Measurements from ENCODE around the gene SCOC. TPM values are rescaled to one million over a fixed set of nuclear protein-coding genes. Genes with fewer than 3 reads are reported as not detected.
"Not testable (repeated sequence)": the region's sequence is repeated elsewhere in the genome, so short reads cannot be mapped to it uniquely, and the experiment has no call there.

Gene SCOC
- total RNA-seq, 4 donors from 2014 or later, result 39.8 to 64.4 (median 55.0) TPM

- no peak for TF ChIP-seq POLR2AphosphoS5 (IDR thresholded peaks at IDR 0.05)
- TF ChIP-seq POLR2A (IDR thresholded peaks at IDR 0.05; ENCODE audit: low read depth), result no peak
- TF ChIP-seq EP300 (IDR thresholded peaks at IDR 0.05), result no peak
- no peak for TF ChIP-seq CTCF (IDR thresholded peaks at IDR 0.05)
- WGBS, result 96% methylated on average over 1 of the region's 1 CpG
- no peak overlapping the region for H3K27ac ChIP-seq (replicated peaks in 1 of 4)
Measured at GRCh38 chr4:140408974-140409373, 35.5 kb downstream of the SCOC start.

GRCh38 chr4:140413130-140413969, 39.9 kb downstream of the SCOC start:
- DNase-seq (ENCODE audit: extremely low spot score); intact Hi-C loops (cut with DNase I); H3K27me3 ChIP-seq; H3K4me1 ChIP-seq; H3K4me3 ChIP-seq; H3K27ac ChIP-seq (replicated peaks in 1 of 4); H3K36me3 ChIP-seq; H3K9me3 ChIP-seq: not testable (repeated sequence)
- 94% methylated on average over 24 of the region's 32 CpGs for WGBS

More at GRCh38 chr4:140408974-140409373, 35.5 kb downstream of the SCOC start:
- Histone ChIP-seq H3K4me3 (no peak overlapping the region), H3K4me1 (no peaks in the 10 kb centered on the region), H3K27me3 (no peaks in the 10 kb centered on the region), H3K36me3 (no peaks in the 10 kb centered on the region), H3K9me3 (no peaks in the 10 kb centered on the region)
- intact Hi-C loops (cut with DNase I), result no loop called here
- no peak for DNase-seq (ENCODE audit: extremely low spot score)

- no peaks in the 10 kb centered on the region for H3K9me3 ChIP-seq
- H3K27ac ChIP-seq (replicated peaks in 1 of 4), result no peak overlapping the region
- H3K4me3 ChIP-seq, result no peak overlapping the region
- intact Hi-C loops (cut with DNase I), result no loop called here
- DNase-seq (ENCODE audit: extremely low spot score), result no peak
- peaks cover 8 to 19% (median 16%) of the 10 kb centered on the region in 4 donors for H3K4me1 ChIP-seq
- no peaks in the 10 kb centered on the region for H3K36me3 ChIP-seq
- no peaks in the 10 kb centered on the region for H3K27me3 ChIP-seq
- TF ChIP-seq POLR2A (IDR thresholded peaks at IDR 0.05; ENCODE audit: low read depth) (no peak), POLR2AphosphoS5 (IDR thresholded peaks at IDR 0.05) (no peak), CTCF (IDR thresholded peaks at IDR 0.05) (no peak), EP300 (IDR thresholded peaks at IDR 0.05) (no peak)
Measured at GRCh38 chr4:140423106-140423505, 49.7 kb downstream of the SCOC start.

- no peak for DNase-seq (ENCODE audit: extremely low spot score)
- Histone ChIP-seq H3K27ac (replicated peaks in 1 of 4) (peak overlapping the region; percentile 57 to 78 (median 66)), H3K36me3 (no peaks in the 10 kb centered on the region), H3K4me1 (peaks cover 8 to 20% (median 18%) of the 10 kb centered on the region in 4 donors), H3K9me3 (no peaks in the 10 kb centered on the region), H3K4me3 (peak overlapping the region; percentile 61 to 84 (median 72)), H3K27me3 (no peaks in the 10 kb centered on the region)
- intact Hi-C loops (cut with DNase I), result no loop called here
- 11% methylated on average over 12 of the region's 23 CpGs for WGBS
- TF ChIP-seq EP300 (IDR thresholded peaks at IDR 0.05) (no peak), POLR2AphosphoS5 (IDR thresholded peaks at IDR 0.05) (no peak), POLR2A (IDR thresholded peaks at IDR 0.05; ENCODE audit: low read depth) (no peak), CTCF (IDR thresholded peaks at IDR 0.05) (no peak)
Measured at GRCh38 chr4:140426610-140427105, 53.2 kb downstream of the SCOC start.

- Histone ChIP-seq H3K4me3 (peak within 1 kb of the TSS; percentile 61 to 84 (median 72)), H3K36me3 (no peaks in the 10 kb centered on the region), H3K4me1 (peaks cover 8 to 20% (median 18%) of the 10 kb centered on the region in 4 donors), H3K27ac (replicated peaks in 1 of 4) (peak within 1 kb of the TSS; percentile 57 to 78 (median 66)), H3K9me3 (no peaks in the 10 kb centered on the region), H3K27me3 (no peaks in the 10 kb centered on the region)
- TF ChIP-seq EP300 (IDR thresholded peaks at IDR 0.05) (no peak), POLR2A (IDR thresholded peaks at IDR 0.05; ENCODE audit: low read depth) (no peak), POLR2AphosphoS5 (IDR thresholded peaks at IDR 0.05) (peak; percentile 26 to 50), CTCF (IDR thresholded peaks at IDR 0.05) (peak in 2 of 3 experiments; percentile 40 to 45)
- DNase-seq (ENCODE audit: extremely low spot score), result no peak
- intact Hi-C loops (cut with DNase I), result no loop called here
- 5% methylated on average over 5 of the region's 73 CpGs for WGBS
Measured at GRCh38 chr4:140427106-140427918, 53.9 kb downstream of the SCOC start, which contains the start of gene CLGN. Gene CLGN, minus strand, starts transcription at chr4:140427648. Its CDS starts 14,570 bp downstream, at chr4:140413078.
